Measurements from ENCODE around the gene B4GALT1.
"Not testable (repeated sequence)": the region's sequence is repeated elsewhere in the genome, so short reads cannot be mapped to it uniquely, and the experiment has no call there.

The B4GALT1 gene

GRCh38 chr9:33106372-33106771 lies 60.8 kb downstream of the B4GALT1 start:
- in situ Hi-C loops (cut with HindIII; ENCODE audit: low sequenced_read_pairs): no loop called here

- in situ Hi-C loops (cut with HindIII; ENCODE audit: low sequenced_read_pairs): no loop called here
Measured at GRCh38 chr9:33105959-33106358, 61.2 kb downstream of the B4GALT1 start.

GRCh38 chr9:33105504-33105903 lies 61.6 kb downstream of the B4GALT1 start:
- in situ Hi-C loops (cut with HindIII; ENCODE audit: low sequenced_read_pairs): no loop called here

- in situ Hi-C loops (cut with HindIII; ENCODE audit: low sequenced_read_pairs): no loop called here
Measured at GRCh38 chr9:33104401-33104800, 62.7 kb downstream of the B4GALT1 start.

- in situ Hi-C loops (cut with HindIII; ENCODE audit: low sequenced_read_pairs): no loop called here
Measured at GRCh38 chr9:33103501-33104281, 63.4 kb downstream of the B4GALT1 start.

- in situ Hi-C loops (cut with HindIII; ENCODE audit: low sequenced_read_pairs): no loop called here
Measured at GRCh38 chr9:33102551-33103210, 64.5 kb downstream of the B4GALT1 start.

GRCh38 chr9:33101104-33101951 lies 65.8 kb downstream of the B4GALT1 start:
- in situ Hi-C loops (cut with HindIII; ENCODE audit: low sequenced_read_pairs): no loop called here

- in situ Hi-C loops (cut with HindIII; ENCODE audit: low sequenced_read_pairs): no loop called here
Measured at GRCh38 chr9:33099754-33100153, 67.4 kb downstream of the B4GALT1 start.

- in situ Hi-C loops (cut with HindIII; ENCODE audit: low sequenced_read_pairs): no loop called here
Measured at GRCh38 chr9:33097192-33097591, 69.9 kb downstream of the B4GALT1 start.

GRCh38 chr9:33092634-33093033 lies 74.5 kb downstream of the B4GALT1 start:
- in situ Hi-C loops (cut with HindIII; ENCODE audit: low sequenced_read_pairs): no loop called here

- in situ Hi-C loops (cut with HindIII; ENCODE audit: low sequenced_read_pairs): not testable (repeated sequence)
Measured at GRCh38 chr9:33085672-33086071, 81.5 kb downstream of the B4GALT1 start.

- in situ Hi-C loops (cut with HindIII; ENCODE audit: low sequenced_read_pairs): no loop called here
Measured at GRCh38 chr9:33082538-33083326, 84.4 kb downstream of the B4GALT1 start.

GRCh38 chr9:33082128-33082527 lies 85.0 kb downstream of the B4GALT1 start:
- in situ Hi-C loops (cut with HindIII; ENCODE audit: low sequenced_read_pairs): no loop called here

GRCh38 chr9:33081128-33081851 lies 85.8 kb downstream of the B4GALT1 start:
- in situ Hi-C loops (cut with HindIII; ENCODE audit: low sequenced_read_pairs): no loop called here

GRCh38 chr9:33080534-33080933 lies 86.6 kb downstream of the B4GALT1 start:
- in situ Hi-C loops (cut with HindIII; ENCODE audit: low sequenced_read_pairs): no loop called here

GRCh38 chr9:33076046-33077004 lies 90.8 kb downstream of the B4GALT1 start, which contains the start of gene SMU1:
SMU1 (minus strand) TSS chr9:33076674; CDS start chr9:33076608, 66 bp downstream.
- in situ Hi-C loops (cut with HindIII; ENCODE audit: low sequenced_read_pairs): loop anchor here (5.0 kb wide), 3 partner anchors 49 to 151 kb away; partner anchors contain the start of gene DNAJA1

- in situ Hi-C loops (cut with HindIII; ENCODE audit: low sequenced_read_pairs): no loop called here
Measured at GRCh38 chr9:33068991-33069390, 98.1 kb downstream of the B4GALT1 start.

- in situ Hi-C loops (cut with HindIII; ENCODE audit: low sequenced_read_pairs): no loop called here
Measured at GRCh38 chr9:33065157-33066076, 101.7 kb downstream of the B4GALT1 start.
